Measurements from ENCODE around the gene GPR33. TPM values are rescaled to one million over a fixed set of nuclear protein-coding genes. Genes with fewer than 3 reads are reported as not detected.
"Not testable (repeated sequence)": the region's sequence is repeated elsewhere in the genome, so short reads cannot be mapped to it uniquely, and the experiment has no call there.

Gene GPR33
- total RNA-seq, 2 donors from 2014 or later: not detected

DNA sequence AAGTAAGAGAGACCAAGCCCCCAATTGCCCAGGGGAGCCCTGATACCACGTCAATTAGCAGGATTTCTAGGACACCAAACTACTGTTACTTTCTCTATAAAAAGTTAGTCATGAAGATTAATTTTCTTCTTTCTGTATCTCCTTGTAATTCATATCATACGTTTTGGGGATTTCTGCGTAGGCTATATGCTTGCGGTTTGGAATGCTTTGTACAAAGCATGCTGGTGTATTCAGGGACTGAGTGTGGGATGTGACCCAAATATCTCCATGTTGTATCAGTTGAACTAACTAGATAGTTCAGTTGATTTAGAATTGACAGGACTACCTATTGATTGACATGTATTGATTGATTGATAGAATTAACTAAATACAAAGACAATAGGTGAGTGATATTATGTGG is 7.7 kb downstream of the GPR33 start:
- H3K4me1 Mint-ChIP-seq: no peaks in the 10 kb centered on the region
- H3K27ac Mint-ChIP-seq: no peak overlapping the region
- no peak overlapping the region for H3K4me3 Mint-ChIP-seq
- peaks cover 11% of the 10 kb centered on the region for H3K27me3 Mint-ChIP-seq
- no peak for ATAC-seq (replicated peaks)
- H3K9me3 Mint-ChIP-seq: no peaks in the 10 kb centered on the region
- H3K36me3 Mint-ChIP-seq (ENCODE audit: low read depth): no peaks in the 10 kb centered on the region

- no peak for ATAC-seq (replicated peaks)
- H3K36me3 Mint-ChIP-seq (ENCODE audit: low read depth): no peaks in the 10 kb centered on the region
- H3K4me3 Mint-ChIP-seq: no peak overlapping the region
- no peak overlapping the region for H3K27ac Mint-ChIP-seq
- peaks cover 11% of the 10 kb centered on the region for H3K27me3 Mint-ChIP-seq
- no peaks in the 10 kb centered on the region for H3K9me3 Mint-ChIP-seq
- no peaks in the 10 kb centered on the region for H3K4me1 Mint-ChIP-seq
These were observed 8.8 kb downstream of the GPR33 start for GRCh38 chr14:31479027-31479426.

- no peak overlapping the region for H3K4me3 Mint-ChIP-seq
These were observed 10.6 kb downstream of the GPR33 start for GRCh38 chr14:31477248-31477647.

DNA sequence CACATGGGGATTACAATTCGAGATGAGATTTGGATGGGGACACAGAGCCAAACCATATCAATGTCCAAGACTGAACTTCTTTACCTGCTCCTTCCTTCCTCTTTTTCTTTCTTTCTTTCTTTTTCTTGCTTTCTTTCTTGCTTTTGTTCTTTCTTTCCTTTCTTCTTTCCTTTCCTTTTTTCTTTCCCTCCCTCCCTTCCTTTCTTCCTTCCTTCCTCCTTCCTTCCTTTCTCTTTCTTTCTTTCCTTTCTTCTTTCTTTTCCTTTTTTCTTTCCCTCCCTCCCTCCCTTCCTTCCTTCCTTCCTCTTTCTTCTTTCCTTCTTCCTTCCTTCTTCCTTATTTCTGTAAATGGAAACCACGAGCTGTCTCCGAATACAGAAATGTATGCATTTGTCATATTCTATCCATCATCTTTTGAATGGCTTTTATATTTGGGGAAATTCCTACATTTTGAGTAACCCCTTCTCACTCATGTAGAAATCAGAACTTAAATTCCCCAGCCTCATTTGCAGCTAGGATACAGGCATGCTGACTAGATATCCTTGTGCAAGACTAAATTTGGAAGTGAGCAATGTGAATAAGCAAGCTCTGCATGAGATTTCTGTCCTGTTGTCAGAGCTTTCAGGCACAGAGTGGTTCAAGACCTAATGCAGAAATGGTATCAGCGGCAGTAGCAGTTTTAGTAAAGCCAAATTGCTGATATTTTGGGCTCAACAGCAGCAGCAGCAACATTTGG is 11.5 kb downstream of the GPR33 start:
- no peaks in the 10 kb centered on the region for H3K36me3 Mint-ChIP-seq (ENCODE audit: low read depth)
- peaks cover 11% of the 10 kb centered on the region for H3K27me3 Mint-ChIP-seq
- no peaks in the 10 kb centered on the region for H3K4me1 Mint-ChIP-seq
- H3K4me3 Mint-ChIP-seq: no peak overlapping the region
- no peaks in the 10 kb centered on the region for H3K9me3 Mint-ChIP-seq
- ATAC-seq (replicated peaks): no peak
- no peak overlapping the region for H3K27ac Mint-ChIP-seq

More at GRCh38 chr14:31477248-31477647, 10.6 kb downstream of the GPR33 start:
- ATAC-seq (replicated peaks): no peak
- H3K9me3 Mint-ChIP-seq: no peaks in the 10 kb centered on the region
- no peaks in the 10 kb centered on the region for H3K36me3 Mint-ChIP-seq (ENCODE audit: low read depth)
- H3K27ac Mint-ChIP-seq: no peak overlapping the region
- no peaks in the 10 kb centered on the region for H3K4me1 Mint-ChIP-seq
- H3K27me3 Mint-ChIP-seq: peaks cover 11% of the 10 kb centered on the region

DNA sequence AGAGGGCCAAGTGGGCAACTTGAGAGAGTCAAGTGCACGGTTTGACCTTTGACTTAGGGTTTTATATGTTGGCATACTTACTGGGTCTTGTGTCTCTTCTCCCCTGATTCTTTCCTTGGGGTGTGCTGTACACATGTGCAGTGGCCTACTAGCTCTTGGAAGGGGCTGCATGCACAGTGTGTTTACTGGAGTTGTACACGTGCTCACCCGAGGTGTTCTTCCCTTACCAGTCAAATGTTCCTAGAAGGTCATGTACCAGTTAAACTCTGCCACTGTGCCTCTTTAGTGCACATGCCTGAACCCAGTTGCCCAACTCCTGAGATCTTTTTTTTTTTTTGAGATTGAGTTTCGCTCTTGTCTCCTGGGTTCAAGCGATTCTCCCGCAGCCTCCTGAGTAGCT is 21.3 kb downstream of the GPR33 start:
- H3K27ac Mint-ChIP-seq: no peak overlapping the region
- no peaks in the 10 kb centered on the region for H3K36me3 Mint-ChIP-seq (ENCODE audit: low read depth)
- no peaks in the 10 kb centered on the region for H3K9me3 Mint-ChIP-seq
- no peaks in the 10 kb centered on the region for H3K27me3 Mint-ChIP-seq
- no peak for ATAC-seq (replicated peaks)
- H3K4me3 Mint-ChIP-seq: no peak overlapping the region
- H3K4me1 Mint-ChIP-seq: no peaks in the 10 kb centered on the region

GRCh38 chr14:31465111-31465510 is 22.7 kb downstream of the GPR33 start:
- Mint-ChIP-seq H3K27ac (no peak overlapping the region), H3K4me1 (no peaks in the 10 kb centered on the region), H3K9me3 (no peaks in the 10 kb centered on the region), H3K27me3 (no peaks in the 10 kb centered on the region), H3K4me3 (no peak overlapping the region), H3K36me3 (ENCODE audit: low read depth) (no peaks in the 10 kb centered on the region)
- no peak for ATAC-seq (replicated peaks)

GRCh38 chr14:31462450-31462849 is 25.4 kb downstream of the GPR33 start:
- not testable (repeated sequence) for H3K9me3 Mint-ChIP-seq; H3K36me3 Mint-ChIP-seq (ENCODE audit: low read depth); H3K27ac Mint-ChIP-seq; H3K4me1 Mint-ChIP-seq; H3K27me3 Mint-ChIP-seq; ATAC-seq (replicated peaks); H3K4me3 Mint-ChIP-seq

GRCh38 chr14:31461545-31461944 is 26.3 kb downstream of the GPR33 start:
- H3K4me1 Mint-ChIP-seq: no peaks in the 10 kb centered on the region
- H3K27me3 Mint-ChIP-seq: no peaks in the 10 kb centered on the region
- H3K27ac Mint-ChIP-seq: no peak overlapping the region
- no peaks in the 10 kb centered on the region for H3K9me3 Mint-ChIP-seq
- no peak overlapping the region for H3K4me3 Mint-ChIP-seq
- H3K36me3 Mint-ChIP-seq (ENCODE audit: low read depth): no peaks in the 10 kb centered on the region
- no peak for ATAC-seq (replicated peaks)

GRCh38 chr14:31457665-31458659 is 29.9 kb downstream of the GPR33 start:
- H3K9me3 Mint-ChIP-seq: no peaks in the 10 kb centered on the region
- peak overlapping the region; percentile 98 for H3K4me3 Mint-ChIP-seq
- peak overlapping the region; percentile 99 for H3K27ac Mint-ChIP-seq

DNA sequence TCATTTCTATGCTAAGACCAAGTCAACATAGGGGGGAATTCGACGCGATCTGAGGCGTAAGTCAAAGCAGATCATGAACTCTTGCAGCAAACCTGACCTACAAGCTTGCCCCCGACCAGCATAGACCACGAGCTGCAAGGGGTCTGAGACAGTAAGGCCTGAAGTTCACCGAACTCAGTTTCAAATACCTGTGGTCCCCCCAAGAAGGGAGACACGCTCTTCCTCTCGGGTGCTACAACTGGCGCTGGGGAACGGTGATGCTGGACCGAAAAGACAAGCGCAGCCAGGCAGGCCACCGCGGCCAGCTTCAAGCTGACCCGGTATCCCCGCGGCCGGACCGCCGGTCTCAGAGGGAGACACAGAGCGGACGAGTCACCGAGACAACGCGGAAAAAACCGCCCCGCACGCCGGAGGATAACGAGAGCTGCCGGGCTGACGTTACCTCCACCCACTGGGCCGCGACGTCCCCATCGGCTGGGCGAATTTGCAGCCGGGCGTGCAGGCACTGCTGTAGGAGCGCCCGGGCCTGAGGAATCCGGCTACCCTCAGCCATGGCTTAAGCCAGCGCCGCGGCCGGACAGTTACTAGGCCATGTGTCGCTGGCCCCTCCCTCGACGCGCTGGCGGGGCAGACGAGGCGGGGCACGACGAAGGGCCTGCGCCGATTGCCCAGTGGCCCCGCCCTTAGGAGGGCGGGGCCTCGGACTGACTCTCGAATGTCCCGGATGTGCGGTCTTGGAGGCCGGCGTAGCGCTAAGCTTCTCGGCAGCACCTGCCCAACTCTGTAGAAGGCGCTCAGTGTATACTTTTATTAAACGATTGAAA is 30.8 kb downstream of the GPR33 start, which contains the start of gene DTD2:
TSS of gene DTD2 (minus strand) at position 666 of the 824 bp plus-strand sequence. CDS start at position 553, 113 bp downstream.
- no peaks in the 10 kb centered on the region for H3K9me3 Mint-ChIP-seq
- peak within 1 kb of the TSS; percentile 99 for H3K27ac Mint-ChIP-seq
- H3K4me1 Mint-ChIP-seq: no peaks in the 10 kb centered on the region
- peaks cover 12% of the 10 kb centered on the region for H3K36me3 Mint-ChIP-seq (ENCODE audit: low read depth)
- peak within 1 kb of the TSS; percentile 98 for H3K4me3 Mint-ChIP-seq
- no peaks in the 10 kb centered on the region for H3K27me3 Mint-ChIP-seq
- ATAC-seq (replicated peaks): peak; percentile 98

More at GRCh38 chr14:31457665-31458659, 29.9 kb downstream of the GPR33 start:
- H3K27me3 Mint-ChIP-seq: no peaks in the 10 kb centered on the region
- H3K4me1 Mint-ChIP-seq: no peaks in the 10 kb centered on the region
- peaks cover 2% of the 10 kb centered on the region for H3K36me3 Mint-ChIP-seq (ENCODE audit: low read depth)
- ATAC-seq (replicated peaks): no peak

DNA sequence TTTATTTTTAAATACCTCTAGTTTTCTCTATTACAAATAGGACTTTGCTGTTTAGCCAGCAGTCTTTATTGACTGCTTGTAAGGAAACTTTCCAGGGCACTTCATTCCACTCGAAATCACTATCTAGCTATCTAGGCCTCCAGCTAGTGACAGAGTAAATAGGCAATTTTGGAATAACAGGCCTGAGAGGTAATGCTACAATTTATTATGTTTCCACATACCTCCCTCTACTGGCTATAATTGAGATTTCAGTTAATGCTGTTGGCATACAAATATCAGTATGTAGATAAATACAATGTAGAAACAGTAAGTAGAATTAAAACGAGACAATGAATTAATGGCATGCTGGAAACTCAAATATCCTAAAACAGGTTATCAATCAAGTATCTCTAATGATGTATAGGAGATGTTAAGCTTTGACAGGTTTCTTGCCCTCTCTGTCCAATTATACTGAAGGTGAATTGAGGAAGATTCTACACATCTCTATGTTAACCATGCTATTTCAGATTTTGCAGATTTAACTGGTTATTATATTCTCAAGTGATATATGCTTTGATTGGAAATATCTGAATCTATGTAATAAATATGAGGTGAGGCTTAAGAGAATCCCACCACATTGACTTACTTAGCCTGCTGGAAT is 37.7 kb downstream of the GPR33 start:
- Mint-ChIP-seq H3K9me3 (no peaks in the 10 kb centered on the region), H3K36me3 (ENCODE audit: low read depth) (peaks cover 66% of the 10 kb centered on the region), H3K27ac (peak overlapping the region; percentile 33), H3K4me3 (no peak overlapping the region), H3K27me3 (no peaks in the 10 kb centered on the region), H3K4me1 (no peaks in the 10 kb centered on the region)
- ATAC-seq (replicated peaks): peak; percentile 49

DNA sequence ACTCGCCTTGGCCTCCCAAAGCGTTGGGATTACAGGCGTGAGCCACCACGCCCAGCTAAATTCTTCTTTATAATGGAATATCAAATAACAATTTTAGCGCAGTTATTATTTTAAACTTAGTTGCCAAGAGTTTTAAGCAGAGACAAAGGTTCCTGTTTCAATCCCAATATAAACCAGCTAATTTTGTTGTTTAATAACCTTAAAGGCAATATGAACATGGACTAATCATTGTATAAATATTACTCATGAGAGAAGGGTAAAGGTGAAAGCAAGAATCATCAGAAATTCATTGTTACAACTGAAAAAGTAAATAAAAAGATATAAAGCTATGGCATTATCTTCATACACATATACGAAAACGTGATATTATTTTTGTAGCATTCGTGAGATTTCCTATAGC is 38.7 kb downstream of the GPR33 start:
- Mint-ChIP-seq H3K27ac (no peak overlapping the region), H3K36me3 (ENCODE audit: low read depth) (peaks cover 66% of the 10 kb centered on the region), H3K27me3 (no peaks in the 10 kb centered on the region), H3K9me3 (no peaks in the 10 kb centered on the region), H3K4me3 (no peak overlapping the region), H3K4me1 (peaks cover 2% of the 10 kb centered on the region)
- no peak for ATAC-seq (replicated peaks)

- Mint-ChIP-seq H3K27me3 (no peaks in the 10 kb centered on the region), H3K9me3 (no peaks in the 10 kb centered on the region), H3K4me3 (no peak overlapping the region), H3K4me1 (peaks cover 4% of the 10 kb centered on the region), H3K36me3 (ENCODE audit: low read depth) (peaks cover 41% of the 10 kb centered on the region), H3K27ac (no peak overlapping the region)
- no peak for ATAC-seq (replicated peaks)
These were observed 42.1 kb downstream of the GPR33 start for GRCh38 chr14:31445703-31446102.

DNA sequence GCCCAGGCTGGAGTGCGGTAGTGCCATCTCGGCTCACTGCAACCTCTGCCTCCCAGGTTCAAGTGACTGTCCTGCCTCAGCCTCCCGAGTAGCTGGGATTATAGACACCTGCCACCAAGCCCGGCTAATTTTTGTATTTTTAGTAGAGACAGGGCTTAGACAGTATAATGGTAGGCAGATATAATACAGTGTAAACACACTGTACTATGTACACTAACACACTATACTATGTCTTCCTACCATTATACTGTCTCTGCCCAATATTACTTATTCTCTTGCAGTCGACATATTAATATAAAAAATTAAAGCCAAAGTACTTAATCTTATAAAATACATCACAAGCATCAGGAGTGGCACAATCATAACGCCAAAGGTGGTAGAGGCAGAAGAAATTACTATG is 45.6 kb downstream of the GPR33 start:
- H3K36me3 Mint-ChIP-seq (ENCODE audit: low read depth): peaks cover 38% of the 10 kb centered on the region
- no peak overlapping the region for H3K4me3 Mint-ChIP-seq
- no peaks in the 10 kb centered on the region for H3K27me3 Mint-ChIP-seq
- ATAC-seq (replicated peaks): no peak
- H3K27ac Mint-ChIP-seq: no peak overlapping the region
- no peaks in the 10 kb centered on the region for H3K9me3 Mint-ChIP-seq
- peaks cover 4% of the 10 kb centered on the region for H3K4me1 Mint-ChIP-seq
